ENCODE results near the gene CSPG5. TPM values are rescaled to one million over a fixed set of nuclear protein-coding genes. Genes with fewer than 3 reads are reported as not detected.

Gene CSPG5
- total RNA-seq, 4 donors from 2014 or later: 0.82 to 2.9 TPM; not detected in 2

- intact Hi-C loops (cut with DNase I; ENCODE audit: low total_unique reads): no loop called here
- TF ChIP-seq POLR2A (IDR thresholded peaks at IDR 0.05) (no peak), CTCF (IDR thresholded peaks at IDR 0.05) (no peak)
- H3K27ac ChIP-seq: no peak overlapping the region
- H3K4me3 ChIP-seq: no peak overlapping the region
- H3K4me1 ChIP-seq: no peaks in the 10 kb centered on the region
- H3K27me3 ChIP-seq: no peaks in the 10 kb centered on the region
- H3K36me3 ChIP-seq: no peaks in the 10 kb centered on the region
- H3K9me3 ChIP-seq: no peaks in the 10 kb centered on the region
- DNase-seq: no peak
Measured at GRCh38 chr3:47610583-47610982, 31.9 kb upstream of the CSPG5 start.

- H3K27ac ChIP-seq: no peak overlapping the region
- no peak overlapping the region for H3K4me3 ChIP-seq
- intact Hi-C loops (cut with DNase I; ENCODE audit: low total_unique reads): no loop called here
- no peaks in the 10 kb centered on the region for H3K4me1 ChIP-seq
- no peaks in the 10 kb centered on the region for H3K27me3 ChIP-seq
- no peaks in the 10 kb centered on the region for H3K9me3 ChIP-seq
- no peak for DNase-seq
- TF ChIP-seq CTCF (IDR thresholded peaks at IDR 0.05) (no peak), POLR2A (IDR thresholded peaks at IDR 0.05) (no peak)
- H3K36me3 ChIP-seq: no peaks in the 10 kb centered on the region
Measured at GRCh38 chr3:47607335-47607734, 28.7 kb upstream of the CSPG5 start.

GRCh38 chr3:47606165-47606564, 27.5 kb upstream of the CSPG5 start:
- H3K36me3 ChIP-seq: no peaks in the 10 kb centered on the region
- intact Hi-C loops (cut with DNase I; ENCODE audit: low total_unique reads): no loop called here
- H3K27ac ChIP-seq: no peak overlapping the region
- no peaks in the 10 kb centered on the region for H3K27me3 ChIP-seq
- TF ChIP-seq POLR2A (IDR thresholded peaks at IDR 0.05) (no peak), CTCF (IDR thresholded peaks at IDR 0.05) (no peak)
- H3K4me3 ChIP-seq: no peak overlapping the region
- H3K9me3 ChIP-seq: no peaks in the 10 kb centered on the region
- DNase-seq: no peak
- no peaks in the 10 kb centered on the region for H3K4me1 ChIP-seq

GRCh38 chr3:47605652-47606051, 27.0 kb upstream of the CSPG5 start:
- TF ChIP-seq POLR2A (IDR thresholded peaks at IDR 0.05): no peak
- no peaks in the 10 kb centered on the region for H3K9me3 ChIP-seq
- H3K4me1 ChIP-seq: no peaks in the 10 kb centered on the region
- no peaks in the 10 kb centered on the region for H3K27me3 ChIP-seq
- H3K27ac ChIP-seq: no peak overlapping the region
- no peak overlapping the region for H3K4me3 ChIP-seq
- intact Hi-C loops (cut with DNase I; ENCODE audit: low total_unique reads): no loop called here
- H3K36me3 ChIP-seq: no peaks in the 10 kb centered on the region
- no peak for DNase-seq

- Histone ChIP-seq H3K27ac (no peak overlapping the region), H3K27me3 (no peaks in the 10 kb centered on the region), H3K9me3 (no peaks in the 10 kb centered on the region), H3K4me3 (no peak overlapping the region), H3K4me1 (no peaks in the 10 kb centered on the region), H3K36me3 (no peaks in the 10 kb centered on the region)
- no peak for DNase-seq
- TF ChIP-seq CTCF (IDR thresholded peaks at IDR 0.05) (no peak), POLR2A (IDR thresholded peaks at IDR 0.05) (no peak)
- intact Hi-C loops (cut with DNase I; ENCODE audit: low total_unique reads): no loop called here
Measured at GRCh38 chr3:47604145-47604544, 25.5 kb upstream of the CSPG5 start.

GRCh38 chr3:47603332-47603731, 24.7 kb upstream of the CSPG5 start:
- H3K27ac ChIP-seq: no peak overlapping the region
- no peak for DNase-seq
- no peak for TF ChIP-seq CTCF (IDR thresholded peaks at IDR 0.05)
- TF ChIP-seq POLR2A (IDR thresholded peaks at IDR 0.05): no peak
- H3K4me1 ChIP-seq: no peaks in the 10 kb centered on the region
- H3K4me3 ChIP-seq: no peak overlapping the region
- H3K9me3 ChIP-seq: no peaks in the 10 kb centered on the region
- intact Hi-C loops (cut with DNase I; ENCODE audit: low total_unique reads): no loop called here
- no peaks in the 10 kb centered on the region for H3K36me3 ChIP-seq
- H3K27me3 ChIP-seq: no peaks in the 10 kb centered on the region

All from uterus (tissue), 4 donors.